ENCODE measurements around the gene CAPN13. TPM values are rescaled to one million over a fixed set of nuclear protein-coding genes. Genes with fewer than 3 reads are reported as not detected.

CAPN13 gene
- total RNA-seq, 1 experiment from 2014 or later = 12.0 TPM

DNA sequence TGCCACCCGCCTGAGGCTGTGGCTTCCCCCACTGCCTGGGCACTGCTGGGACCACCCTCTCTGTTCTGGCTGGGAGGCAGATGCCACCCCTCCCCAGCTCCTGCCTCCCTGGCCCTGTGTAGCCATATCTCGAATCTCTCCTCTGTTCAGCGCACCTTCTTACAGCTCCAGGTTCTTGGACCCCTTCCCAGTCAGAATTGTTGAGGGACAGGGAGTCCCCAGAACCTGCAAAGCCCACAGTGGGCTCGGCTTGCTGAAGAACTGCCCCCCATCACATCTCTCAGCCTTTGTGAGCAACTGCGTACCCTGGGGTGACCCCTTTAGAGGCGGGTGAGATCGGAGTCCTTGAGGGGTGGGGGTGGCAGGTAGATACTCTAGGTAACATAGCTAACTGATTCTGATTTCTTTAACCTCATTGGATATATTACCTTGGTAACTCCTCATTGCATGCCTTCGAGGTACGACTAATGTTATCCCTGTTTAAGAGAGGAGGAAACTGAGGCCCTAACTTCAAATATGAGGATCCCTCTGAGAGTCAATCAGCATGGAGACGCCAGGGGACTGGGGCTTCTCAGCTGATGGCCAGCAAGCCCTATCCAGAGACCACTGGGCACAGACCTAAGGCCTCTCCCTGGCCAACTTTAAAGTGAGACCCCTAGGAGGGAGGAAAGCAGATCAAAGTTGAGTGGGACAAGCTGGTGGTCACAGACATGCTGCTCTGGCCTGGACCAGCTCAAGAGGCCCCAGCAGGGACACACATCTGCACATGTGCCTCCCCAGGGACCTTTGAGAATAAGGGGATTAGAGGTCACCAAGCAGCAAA, 101.3 kb downstream of the CAPN13 start:
- peaks cover 5% of the 10 kb centered on the region for H3K9me3 Mint-ChIP-seq (ENCODE audit: low read depth, unreplicated experiment)
- H3K27ac Mint-ChIP-seq (ENCODE audit: unreplicated experiment) = no peak overlapping the region
- H3K36me3 Mint-ChIP-seq (ENCODE audit: insufficient read depth, unreplicated experiment) = no peaks in the 10 kb centered on the region
- TF ChIP-seq, protein P1, sequence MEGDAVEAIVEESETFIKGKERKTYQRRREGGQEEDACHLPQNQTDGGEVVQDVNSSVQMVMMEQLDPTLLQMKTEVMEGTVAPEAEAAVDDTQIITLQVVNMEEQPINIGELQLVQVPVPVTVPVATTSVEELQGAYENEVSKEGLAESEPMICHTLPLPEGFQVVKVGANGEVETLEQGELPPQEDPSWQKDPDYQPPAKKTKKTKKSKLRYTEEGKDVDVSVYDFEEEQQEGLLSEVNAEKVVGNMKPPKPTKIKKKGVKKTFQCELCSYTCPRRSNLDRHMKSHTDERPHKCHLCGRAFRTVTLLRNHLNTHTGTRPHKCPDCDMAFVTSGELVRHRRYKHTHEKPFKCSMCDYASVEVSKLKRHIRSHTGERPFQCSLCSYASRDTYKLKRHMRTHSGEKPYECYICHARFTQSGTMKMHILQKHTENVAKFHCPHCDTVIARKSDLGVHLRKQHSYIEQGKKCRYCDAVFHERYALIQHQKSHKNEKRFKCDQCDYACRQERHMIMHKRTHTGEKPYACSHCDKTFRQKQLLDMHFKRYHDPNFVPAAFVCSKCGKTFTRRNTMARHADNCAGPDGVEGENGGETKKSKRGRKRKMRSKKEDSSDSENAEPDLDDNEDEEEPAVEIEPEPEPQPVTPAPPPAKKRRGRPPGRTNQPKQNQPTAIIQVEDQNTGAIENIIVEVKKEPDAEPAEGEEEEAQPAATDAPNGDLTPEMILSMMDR (IDR thresholded peaks at IDR 0.05; ENCODE audit: unreplicated experiment) = no peak
- DNase-seq = no peak
- H3K4me1 Mint-ChIP-seq (ENCODE audit: low read depth, unreplicated experiment) = no peaks in the 10 kb centered on the region
- intact Hi-C loops (cut with micrococcal nuclease; ENCODE audit: unreplicated experiment) = loop anchor here (5.0 to 10.0 kb wide), 3 partner anchors 251 to 611 kb away; no protein-coding TSS in a partner anchor
- no TSS peak for BruUV-seq (replicated peaks)
- CTCF ChIA-PET = interaction anchor here (1.6 to 2.4 kb wide), 2 partner anchors 497 to 541 kb away, joined by 12 read pairs; no protein-coding TSS in a partner anchor
- peaks cover 12% of the 10 kb centered on the region for H3K27me3 Mint-ChIP-seq (ENCODE audit: unreplicated experiment)
- no peak overlapping the region for H3K4me3 Mint-ChIP-seq (ENCODE audit: low read depth, unreplicated experiment)

DNA sequence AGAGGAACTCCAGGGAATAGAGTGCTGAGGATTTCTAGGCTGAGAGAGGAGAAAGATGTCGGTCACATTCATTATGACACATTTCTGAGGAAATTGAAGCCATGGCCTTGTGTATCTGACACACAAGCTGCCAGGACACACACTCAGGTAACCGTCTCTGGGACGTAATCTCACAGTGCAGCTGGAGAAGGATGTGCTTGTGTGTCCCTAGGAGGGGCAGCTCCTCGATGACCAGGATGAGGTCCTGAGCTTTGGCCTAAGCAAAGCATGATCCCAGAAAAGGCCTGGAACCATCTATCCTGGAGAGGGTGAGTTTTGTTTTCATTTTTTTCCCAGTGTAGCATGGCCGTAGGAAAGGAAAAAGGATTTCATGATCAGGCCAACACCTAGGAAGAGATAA, 102.2 kb downstream of the CAPN13 start:
- Mint-ChIP-seq H3K9me3 (ENCODE audit: low read depth, unreplicated experiment) (peaks cover 5% of the 10 kb centered on the region), H3K27ac (ENCODE audit: unreplicated experiment) (no peak overlapping the region), H3K4me1 (ENCODE audit: low read depth, unreplicated experiment) (no peaks in the 10 kb centered on the region), H3K27me3 (ENCODE audit: unreplicated experiment) (peaks cover 12% of the 10 kb centered on the region), H3K4me3 (ENCODE audit: low read depth, unreplicated experiment) (no peak overlapping the region), H3K36me3 (ENCODE audit: insufficient read depth, unreplicated experiment) (no peaks in the 10 kb centered on the region)
- CTCF ChIA-PET = interaction anchor here (2.4 kb wide), 1 partner anchor 496 kb away, joined by 12 read pairs; no protein-coding TSS in a partner anchor
- intact Hi-C loops (cut with micrococcal nuclease; ENCODE audit: unreplicated experiment) = loop anchor here (5.0 to 10.0 kb wide), 3 partner anchors 250 to 610 kb away; no protein-coding TSS in a partner anchor
- no TSS peak for BruUV-seq (replicated peaks)
- DNase-seq = no peak
- TF ChIP-seq, protein P1 (IDR thresholded peaks at IDR 0.05; ENCODE audit: unreplicated experiment) = no peak

DNA sequence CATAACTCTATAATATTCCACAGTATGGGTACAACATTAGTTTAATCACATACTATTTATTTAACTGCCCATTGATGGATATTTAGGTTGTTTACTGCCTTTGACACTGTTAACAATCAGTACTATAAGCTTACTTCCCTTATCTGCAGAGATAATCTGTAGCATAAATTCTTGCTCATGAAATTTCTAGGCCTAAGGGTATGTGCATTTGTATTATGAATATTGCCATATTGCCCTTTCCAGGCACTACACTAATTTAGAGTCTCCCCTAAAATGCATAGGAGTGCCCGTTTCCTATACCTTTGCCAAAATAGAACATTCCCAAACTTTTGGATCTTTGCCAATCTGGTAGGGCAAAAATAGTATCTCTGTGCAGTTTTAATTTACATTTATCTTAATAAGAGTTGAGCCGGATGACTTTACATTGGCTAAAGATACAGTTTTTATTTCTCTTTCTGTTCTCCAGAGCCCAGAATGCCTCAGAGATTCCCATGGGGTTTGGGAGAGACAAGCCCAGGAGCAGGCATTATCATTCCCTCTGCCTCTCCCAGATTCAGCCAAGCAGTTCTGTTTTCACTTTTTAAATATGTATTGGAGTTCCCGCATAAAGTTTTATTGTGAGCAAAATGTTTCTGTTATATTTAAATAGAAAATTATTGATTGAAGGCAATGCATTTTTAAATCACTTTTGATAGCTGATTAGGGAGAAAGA, 102.8 kb downstream of the CAPN13 start:
- intact Hi-C loops (cut with micrococcal nuclease; ENCODE audit: unreplicated experiment) = loop anchor here (5.0 to 10.0 kb wide), 3 partner anchors 250 to 610 kb away; no protein-coding TSS in a partner anchor
- H3K36me3 Mint-ChIP-seq (ENCODE audit: insufficient read depth, unreplicated experiment) = no peaks in the 10 kb centered on the region
- TF ChIP-seq, protein P1 (IDR thresholded peaks at IDR 0.05; ENCODE audit: unreplicated experiment) = no peak
- peaks cover 12% of the 10 kb centered on the region for H3K27me3 Mint-ChIP-seq (ENCODE audit: unreplicated experiment)
- no TSS peak for BruUV-seq (replicated peaks)
- no peak overlapping the region for H3K4me3 Mint-ChIP-seq (ENCODE audit: low read depth, unreplicated experiment)
- H3K9me3 Mint-ChIP-seq (ENCODE audit: low read depth, unreplicated experiment) = peaks cover 5% of the 10 kb centered on the region
- DNase-seq = no peak
- CTCF ChIA-PET = no interaction called here
- no peak overlapping the region for H3K27ac Mint-ChIP-seq (ENCODE audit: unreplicated experiment)
- no peaks in the 10 kb centered on the region for H3K4me1 Mint-ChIP-seq (ENCODE audit: low read depth, unreplicated experiment)

DNA sequence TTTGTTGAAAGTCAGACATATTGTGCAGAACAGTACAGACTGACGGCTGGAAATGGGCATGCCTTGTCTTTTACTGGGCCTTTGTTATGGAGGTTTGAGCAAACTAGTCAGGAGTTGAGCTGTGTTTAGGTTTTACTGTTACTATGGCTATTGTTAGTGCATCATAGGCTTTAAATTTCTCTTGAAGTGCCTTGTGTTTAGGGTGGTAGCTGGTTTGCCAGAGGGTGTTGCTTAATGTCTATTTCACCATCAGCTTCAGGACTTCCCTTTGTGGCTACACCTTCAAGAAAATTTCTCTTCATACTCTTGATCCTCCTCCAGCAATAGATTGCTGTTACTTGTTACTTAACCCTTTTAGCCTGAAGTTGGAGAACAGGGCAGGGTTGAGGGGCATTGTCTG, 104.6 kb downstream of the CAPN13 start:
- CTCF ChIA-PET = interaction anchor here (0.9 to 1.9 kb wide), 2 partner anchors 9 to 538 kb away, joined by 4 to 5 read pairs; no protein-coding TSS in a partner anchor
- H3K4me3 Mint-ChIP-seq (ENCODE audit: low read depth, unreplicated experiment) = no peak overlapping the region
- DNase-seq = no peak
- H3K4me1 Mint-ChIP-seq (ENCODE audit: low read depth, unreplicated experiment) = no peaks in the 10 kb centered on the region
- no TSS peak for BruUV-seq (replicated peaks)
- peaks cover 8% of the 10 kb centered on the region for H3K9me3 Mint-ChIP-seq (ENCODE audit: low read depth, unreplicated experiment)
- TF ChIP-seq, protein P1 (IDR thresholded peaks at IDR 0.05; ENCODE audit: unreplicated experiment) = no peak
- peaks cover 12% of the 10 kb centered on the region for H3K27me3 Mint-ChIP-seq (ENCODE audit: unreplicated experiment)
- intact Hi-C loops (cut with micrococcal nuclease; ENCODE audit: unreplicated experiment) = loop anchor here (10.0 kb wide), 2 partner anchors 248 to 608 kb away; no protein-coding TSS in a partner anchor
- no peak overlapping the region for H3K27ac Mint-ChIP-seq (ENCODE audit: unreplicated experiment)
- no peaks in the 10 kb centered on the region for H3K36me3 Mint-ChIP-seq (ENCODE audit: insufficient read depth, unreplicated experiment)
